OCI-LY1 (cell line): ENCODE measurements around the gene TACR2.

Experiments used
- H2AFZ ChIP-seq: fragments of 200-600 bp; sonication (generic), shearing (Covaris generic); 2 replicates; pipeline ENCODE4 v1.6.0; 2014; ENCODE audit warnings: antibody characterized with exemption, mild to moderate bottlenecking, low read length
- H3F3A ChIP-seq: fragments of 200-600 bp; sonication (generic), shearing (Covaris generic); 2 replicates; pipeline ENCODE4 v1.6.0; 2014; ENCODE audit warnings: mild to moderate bottlenecking, antibody characterized with exemption, low read length, moderate library complexity; ENCODE audit not compliant: insufficient read depth
- H3K27ac ChIP-seq: fragments of 200-600 bp; sonication (generic); 2 replicates; pipeline ENCODE4 v1.5.1; 2014; ENCODE audit warnings: low read length, mixed run types, mild to moderate bottlenecking, low read depth; ENCODE audit not compliant: poor library complexity, severe bottlenecking
- H3K27me3 ChIP-seq: fragments of 200-600 bp; sonication (generic); 2 replicates; pipeline ENCODE4 v1.6.0; 2014; ENCODE audit warnings: antibody characterized with exemption, mild to moderate bottlenecking, low read length, moderate library complexity; ENCODE audit not compliant: insufficient read depth
- H3K36me3 ChIP-seq: fragments of 200-600 bp; sonication (generic); 2 replicates; pipeline ENCODE4 v1.6.1; 2014; ENCODE audit warnings: mild to moderate bottlenecking, antibody characterized with exemption, low read length, moderate library complexity, mixed read lengths; ENCODE audit not compliant: insufficient read depth
- H3K4me1 ChIP-seq: fragments of 200-600 bp; sonication (generic); 2 replicates; pipeline ENCODE4 v1.5.1; 2014; ENCODE audit warnings: mild to moderate bottlenecking, low read length, moderate library complexity; ENCODE audit not compliant: insufficient read depth, severe bottlenecking
- H3K4me2 ChIP-seq: fragments of 200-600 bp; sonication (generic), shearing (Covaris generic); 2 replicates; pipeline ENCODE4 v1.6.1; 2014; ENCODE audit warnings: low read length
- H3K4me3 ChIP-seq: fragments of 200-600 bp; sonication (generic); 2 replicates; pipeline ENCODE4 v1.5.1; 2014; ENCODE audit warnings: low read length, low read depth, mild to moderate bottlenecking, mixed read lengths; ENCODE audit not compliant: poor library complexity, severe bottlenecking
- H3K79me2 ChIP-seq: fragments of 200-600 bp; shearing (Covaris generic); 2 replicates; pipeline ENCODE4 v1.6.1; 2016; ENCODE audit warnings: mixed run types, low read length, mixed read lengths; ENCODE audit not compliant: insufficient read depth
- H3K9ac ChIP-seq: fragments of 200-600 bp; sonication (generic), shearing (Covaris generic); 2 replicates; pipeline ENCODE4 v1.6.1; 2014; ENCODE audit warnings: mild to moderate bottlenecking, low read length, mixed read lengths
- H3K9me2 ChIP-seq: fragments of 200-600 bp; sonication (generic), shearing (Covaris generic); 2 replicates; pipeline ENCODE4 v1.6.1; 2014; ENCODE audit warnings: low read depth, mild to moderate bottlenecking, low read length, mixed read lengths
- H3K9me3 ChIP-seq: fragments of 200-600 bp; shearing (Covaris generic); 2 replicates; pipeline ENCODE4 v1.6.1; 2014; ENCODE audit warnings: low read length, mixed read lengths
- H4K20me1 ChIP-seq: fragments of 200-600 bp; sonication (generic), shearing (Covaris generic); 2 replicates; pipeline ENCODE4 v1.6.0; 2016; ENCODE audit warnings: mild to moderate bottlenecking, low read length; ENCODE audit not compliant: insufficient read depth
- CTCF ChIP-seq: fragments of 200-600 bp; sonication (generic), shearing (Covaris generic); IDR thresholded peaks from 2 replicates; pipeline ENCODE4 v1.5.1; 2017; ENCODE audit warnings: mild to moderate bottlenecking, antibody characterized with exemption, low read length, moderate library complexity, mixed read lengths
- EZH2 ChIP-seq: fragments of 200-600 bp; sonication (generic), shearing (Covaris generic); IDR thresholded peaks from 2 replicates; pipeline ENCODE4 v1.8.0; 2017; ENCODE audit warnings: borderline replicate concordance, mixed run types, mild to moderate bottlenecking, antibody characterized with exemption, low read length, moderate library complexity, mixed read lengths

Gene TACR2

GRCh38 chr10:69435966-69436520 is 19.3 kb upstream of the TACR2 start:
- Histone ChIP-seq H2AFZ (no peak overlapping the region), H3K9ac (no peak overlapping the region), H4K20me1 (no peaks in the 10 kb centered on the region), H3K9me3 (no peaks in the 10 kb centered on the region), H3K27me3 (peaks cover 3% of the 10 kb centered on the region; the same call in 1 of the 2 replicates), H3K4me1 (no peaks in the 10 kb centered on the region), H3K4me3 (no peak overlapping the region), H3K27ac (no peak overlapping the region), H3K79me2 (no peaks in the 10 kb centered on the region), H3K9me2 (no peaks in the 10 kb centered on the region), H3K4me2 (no peak overlapping the region), H3F3A (no peaks in the 10 kb centered on the region), H3K36me3 (no peaks in the 10 kb centered on the region; the same call in 1 of the 2 replicates)
- TF ChIP-seq EZH2 (no peak), CTCF (no peak)

- Histone ChIP-seq H2AFZ (no peak overlapping the region), H4K20me1 (no peaks in the 10 kb centered on the region), H3K9ac (no peak overlapping the region), H3K9me3 (no peaks in the 10 kb centered on the region), H3K36me3 (no peaks in the 10 kb centered on the region; the same call in 1 of the 2 replicates), H3F3A (no peaks in the 10 kb centered on the region), H3K27ac (no peak overlapping the region), H3K27me3 (peaks cover 3% of the 10 kb centered on the region; the same call in 1 of the 2 replicates), H3K4me3 (no peak overlapping the region), H3K4me1 (no peaks in the 10 kb centered on the region), H3K9me2 (no peaks in the 10 kb centered on the region), H3K79me2 (no peaks in the 10 kb centered on the region), H3K4me2 (no peak overlapping the region)
- TF ChIP-seq CTCF, result no peak
- TF ChIP-seq EZH2, result no peak
These were observed 18.2 kb upstream of the TACR2 start for GRCh38 chr10:69434926-69435325.

GRCh38 chr10:69434169-69434568 is 17.5 kb upstream of the TACR2 start:
- Histone ChIP-seq H3K4me3 (no peak overlapping the region), H2AFZ (no peak overlapping the region), H3K79me2 (no peaks in the 10 kb centered on the region), H3K9me3 (no peaks in the 10 kb centered on the region), H3K36me3 (no peaks in the 10 kb centered on the region; the same call in 1 of the 2 replicates), H3F3A (no peaks in the 10 kb centered on the region), H3K9me2 (no peaks in the 10 kb centered on the region), H3K4me1 (no peaks in the 10 kb centered on the region), H4K20me1 (no peaks in the 10 kb centered on the region), H3K9ac (no peak overlapping the region), H3K27me3 (peaks cover 3% of the 10 kb centered on the region; the same call in 1 of the 2 replicates), H3K4me2 (no peak overlapping the region), H3K27ac (no peak overlapping the region)
- TF ChIP-seq CTCF (no peak), EZH2 (no peak)
